Hepatocyte (in vitro differentiated cells): Measurements from ENCODE around the gene SLC22A7.

Source experiments
- EZH2 ChIP-seq: fragments of 200-600 bp; sonication (generic); IDR thresholded peaks from 2 replicates; pipeline ENCODE4 v1.6.1; 2016; ENCODE audit warnings: antibody characterized with exemption, mild to moderate bottlenecking, borderline replicate concordance
- EZH2phosphoT487 ChIP-seq: fragments of 200-600 bp; sonication (generic); IDR thresholded peaks from one replicate; pipeline ENCODE4 v1.6.1; 2018; ENCODE audit warnings: antibody characterized with exemption, mild to moderate bottlenecking, low read depth, moderate library complexity; ENCODE audit not compliant: unreplicated experiment, severe bottlenecking
- TF ChIP-seq, protein P1 (sequence below): fragments of 200-600 bp; sonication (generic); IDR thresholded peaks from 2 replicates; pipeline ENCODE4 v1.5.1; 2016; ENCODE audit warnings: antibody characterized with exemption, mild to moderate bottlenecking; ENCODE audit not compliant: poor library complexity

DNA sequence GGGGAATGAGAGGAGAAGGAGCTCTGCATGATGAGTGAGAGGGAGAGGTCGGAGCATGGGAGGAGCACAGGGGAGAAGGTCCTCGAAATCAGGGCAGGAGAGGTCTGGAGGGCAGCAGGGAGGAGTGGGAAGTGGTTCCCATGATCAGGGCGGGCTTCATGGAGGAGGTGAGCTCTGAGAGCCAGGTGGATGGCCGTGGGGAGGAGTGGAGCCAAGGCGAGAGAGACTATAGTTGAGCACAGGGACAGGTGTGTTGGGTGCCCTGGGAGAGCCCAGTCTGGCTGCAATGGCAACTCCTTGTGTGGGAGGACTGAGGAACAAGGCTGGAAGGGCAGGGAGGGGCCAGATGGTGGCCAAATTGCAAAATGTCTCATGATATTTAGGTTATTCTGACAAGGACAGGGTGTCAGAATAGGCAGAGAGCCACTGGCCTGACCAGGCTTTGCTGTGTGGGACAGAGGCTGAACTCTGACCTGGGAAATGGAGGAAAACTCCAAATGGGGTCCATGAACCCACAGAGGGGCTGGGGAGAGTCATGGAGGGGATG lies 33.4 kb upstream of the SLC22A7 start:
- no peak for TF ChIP-seq EZH2phosphoT487
- TF ChIP-seq, protein P1, sequence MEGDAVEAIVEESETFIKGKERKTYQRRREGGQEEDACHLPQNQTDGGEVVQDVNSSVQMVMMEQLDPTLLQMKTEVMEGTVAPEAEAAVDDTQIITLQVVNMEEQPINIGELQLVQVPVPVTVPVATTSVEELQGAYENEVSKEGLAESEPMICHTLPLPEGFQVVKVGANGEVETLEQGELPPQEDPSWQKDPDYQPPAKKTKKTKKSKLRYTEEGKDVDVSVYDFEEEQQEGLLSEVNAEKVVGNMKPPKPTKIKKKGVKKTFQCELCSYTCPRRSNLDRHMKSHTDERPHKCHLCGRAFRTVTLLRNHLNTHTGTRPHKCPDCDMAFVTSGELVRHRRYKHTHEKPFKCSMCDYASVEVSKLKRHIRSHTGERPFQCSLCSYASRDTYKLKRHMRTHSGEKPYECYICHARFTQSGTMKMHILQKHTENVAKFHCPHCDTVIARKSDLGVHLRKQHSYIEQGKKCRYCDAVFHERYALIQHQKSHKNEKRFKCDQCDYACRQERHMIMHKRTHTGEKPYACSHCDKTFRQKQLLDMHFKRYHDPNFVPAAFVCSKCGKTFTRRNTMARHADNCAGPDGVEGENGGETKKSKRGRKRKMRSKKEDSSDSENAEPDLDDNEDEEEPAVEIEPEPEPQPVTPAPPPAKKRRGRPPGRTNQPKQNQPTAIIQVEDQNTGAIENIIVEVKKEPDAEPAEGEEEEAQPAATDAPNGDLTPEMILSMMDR = no peak
- no peak for TF ChIP-seq EZH2
